Neuronal stem cell (in vitro differentiated cells): ENCODE results near the gene TNIK.

Experiments
- DNase-seq: peaks from one replicate; pipeline ENCODE4 v3.0.0-alpha.2; 2013; ENCODE audit warnings: low spot score
- H2AFZ ChIP-seq: one replicate; pipeline ENCODE4 v1.6.1; 2013; ENCODE audit warnings: mild to moderate bottlenecking, low read length, inconsistent platforms
- H2AK5ac ChIP-seq: 2 replicates; pipeline ENCODE4 v1.6.1; 2013; ENCODE audit warnings: low read depth, mild to moderate bottlenecking, inconsistent platforms, low read length, moderate library complexity, mixed read lengths
- H2BK120ac ChIP-seq: 2 replicates; pipeline ENCODE4 v1.6.1; 2013; ENCODE audit warnings: low read depth, mild to moderate bottlenecking, inconsistent platforms, low read length, moderate library complexity, mixed read lengths
- H2BK12ac ChIP-seq: one replicate; pipeline ENCODE4 v1.6.1; 2013; ENCODE audit warnings: low read length, inconsistent platforms
- H2BK15ac ChIP-seq: 2 replicates; pipeline ENCODE4 v1.6.1; 2013; ENCODE audit warnings: mild to moderate bottlenecking, low read length, inconsistent platforms, mixed read lengths
- H2BK5ac ChIP-seq: one replicate; pipeline ENCODE4 v1.6.1; 2013; ENCODE audit warnings: inconsistent platforms, mild to moderate bottlenecking, low read length, moderate library complexity
- H3K14ac ChIP-seq: one replicate; pipeline ENCODE4 v1.6.1; 2013; ENCODE audit warnings: low read length, inconsistent platforms
- H3K18ac ChIP-seq: 2 replicates; pipeline ENCODE4 v1.6.1; 2013; ENCODE audit warnings: low read length, inconsistent platforms
- H3K23ac ChIP-seq: 2 replicates; pipeline ENCODE4 v1.6.1; 2013; ENCODE audit warnings: low read depth, mild to moderate bottlenecking, mixed read lengths, low read length, inconsistent platforms; ENCODE audit not compliant: poor library complexity
- H3K27ac ChIP-seq: replicated peaks from 3 replicates; pipeline ENCODE4 v1.5.1; 2013; ENCODE audit warnings: low read length, inconsistent platforms
- H3K27me3 ChIP-seq, 3 experiments: 2 replicates each; pipeline ENCODE4 v1.6.1; 2013; ENCODE audit warnings: low read length in 3 of 3, mild to moderate bottlenecking in 2 of 3, inconsistent platforms in 1 of 3, low read depth in 1 of 3, mixed read lengths in 1 of 3, moderate library complexity in 1 of 3; ENCODE audit not compliant: control insufficient read depth in 3 of 3, insufficient read depth in 3 of 3
- H3K36me3 ChIP-seq, 2 donors: replicated peaks in 1 of 2; 2 replicates each; pipeline ENCODE4 v1.6.1; 2013; ENCODE audit warnings: low read length in 2 of 2; ENCODE audit not compliant: control insufficient read depth in 2 of 2, insufficient read depth in 2 of 2
- H3K4ac ChIP-seq: 2 replicates; pipeline ENCODE4 v1.6.1; 2013; ENCODE audit warnings: inconsistent platforms, mild to moderate bottlenecking, low read length, moderate library complexity
- H3K4me1 ChIP-seq, 2 donors: 1 replicate in 1 of 2; 2 replicates in 1 of 2; pipeline ENCODE4 v1.6.1; 2013; ENCODE audit warnings: low read length in 2 of 2, low read depth in 1 of 2; ENCODE audit not compliant: control insufficient read depth in 2 of 2, insufficient read depth in 1 of 2
- H3K4me2 ChIP-seq: one replicate; pipeline ENCODE4 v1.6.1; 2013; ENCODE audit warnings: mild to moderate bottlenecking, low read length, inconsistent platforms; ENCODE audit not compliant: insufficient read depth, poor library complexity, severe bottlenecking
- H3K4me3 ChIP-seq, 2 donors: 2 replicates each; pipeline ENCODE4 v1.5.1; 2013; ENCODE audit warnings: low read length in 2 of 2, mild to moderate bottlenecking in 2 of 2, inconsistent platforms in 1 of 2, moderate library complexity in 1 of 2
- H3K79me1 ChIP-seq: one replicate; pipeline ENCODE4 v1.6.1; 2013; ENCODE audit warnings: low read depth, mild to moderate bottlenecking, inconsistent platforms, low read length, moderate library complexity
- H3K9ac ChIP-seq: one replicate; pipeline ENCODE4 v1.6.1; 2013; ENCODE audit warnings: mild to moderate bottlenecking, low read depth, low read length, inconsistent platforms; ENCODE audit not compliant: poor library complexity
- H3K9me3 ChIP-seq, 2 donors: replicated peaks in 1 of 2; 2 replicates each; pipeline versions ENCODE3 to v1.6.1; 2013; ENCODE audit warnings: low read length in 2 of 2, mild to moderate bottlenecking in 2 of 2, inconsistent platforms in 1 of 2, low read depth in 1 of 2, mixed read lengths in 1 of 2, moderate library complexity in 1 of 2; ENCODE audit not compliant: control insufficient read depth in 2 of 2, insufficient read depth in 1 of 2
- H4K8ac ChIP-seq: one replicate; pipeline ENCODE4 v1.6.1; 2013; ENCODE audit warnings: low read depth, mild to moderate bottlenecking, inconsistent platforms, low read length, moderate library complexity
- H4K91ac ChIP-seq: one replicate; pipeline ENCODE4 v1.6.1; 2013; ENCODE audit warnings: low read length, low read depth, mild to moderate bottlenecking, inconsistent platforms; ENCODE audit not compliant: poor library complexity
- WGBS, 2 donors: extraction: QIAGEN DNeasy Blood & Tissue Kit; methylation state at CpG; one replicate each; pipeline ENCODE4 v1.1.7; 2013; ENCODE audit warnings: missing lambda C conversion rate in 2 of 2, mixed read lengths in 1 of 2; ENCODE audit not compliant: insufficient read length in 2 of 2, insufficient replicate concordance in 1 of 2; ENCODE audit errors: extremely low coverage in 2 of 2; 5-methylcytosine and 5-hydroxymethylcytosine counted together

Gene TNIK

GRCh38 chr3:171354049-171354705, 106.0 kb downstream of the TNIK start:
- H4K91ac ChIP-seq, result no peak overlapping the region
- H3K4me3 ChIP-seq, result no peak overlapping the region
- no peak overlapping the region for H3K14ac ChIP-seq
- H3K27ac ChIP-seq, result no peak overlapping the region
- no CpG with 5 or more reads among the region's 5 CpGs for WGBS, 2 donors
- no peak overlapping the region for H4K8ac ChIP-seq
- DNase-seq, result no peak
- no peak overlapping the region for H2BK12ac ChIP-seq
- no peak overlapping the region for H2BK120ac ChIP-seq
- peaks cover 0 to 4% of the 10 kb centered on the region in 2 donors for H3K4me1 ChIP-seq
- H3K18ac ChIP-seq, result no peak overlapping the region
- H2BK5ac ChIP-seq, result no peak overlapping the region
- H3K27me3 ChIP-seq, result no peaks in the 10 kb centered on the region
- H2BK15ac ChIP-seq, result no peak overlapping the region
- no peak overlapping the region for H3K23ac ChIP-seq
- H3K79me1 ChIP-seq, result no peaks in the 10 kb centered on the region
- no peak overlapping the region for H3K4me2 ChIP-seq
- H3K9ac ChIP-seq, result no peak overlapping the region
- no peak overlapping the region for H3K4ac ChIP-seq
- no peak overlapping the region for H2AK5ac ChIP-seq
- peaks cover 0 to 3% of the 10 kb centered on the region in 2 donors for H3K36me3 ChIP-seq
- H2AFZ ChIP-seq, result no peak overlapping the region
- no peaks in the 10 kb centered on the region for H3K9me3 ChIP-seq

GRCh38 chr3:171353423-171353822, 106.8 kb downstream of the TNIK start:
- H4K91ac ChIP-seq, result no peak overlapping the region
- H3K23ac ChIP-seq, result no peak overlapping the region
- H2AFZ ChIP-seq, result no peak overlapping the region
- H3K4me2 ChIP-seq, result no peak overlapping the region
- H3K27me3 ChIP-seq, result no peaks in the 10 kb centered on the region
- no peak overlapping the region for H3K18ac ChIP-seq
- H3K79me1 ChIP-seq, result no peaks in the 10 kb centered on the region
- DNase-seq, result no peak
- no peak overlapping the region for H2BK5ac ChIP-seq
- no peak overlapping the region for H3K27ac ChIP-seq
- no peak overlapping the region for H2BK12ac ChIP-seq
- peaks cover 0 to 7% of the 10 kb centered on the region in 2 donors for H3K4me1 ChIP-seq
- H3K9me3 ChIP-seq, result no peaks in the 10 kb centered on the region
- H3K14ac ChIP-seq, result no peak overlapping the region
- H4K8ac ChIP-seq, result no peak overlapping the region
- no peak overlapping the region for H2BK15ac ChIP-seq
- H2BK120ac ChIP-seq, result no peak overlapping the region
- no CpG with 5 or more reads among the region's 4 CpGs for WGBS, 2 donors
- H3K9ac ChIP-seq, result no peak overlapping the region
- H3K36me3 ChIP-seq, result peaks cover 0 to 3% of the 10 kb centered on the region in 2 donors
- no peak overlapping the region for H3K4ac ChIP-seq
- H3K4me3 ChIP-seq, result no peak overlapping the region
- H2AK5ac ChIP-seq, result no peak overlapping the region

GRCh38 chr3:171352387-171352935, 107.7 kb downstream of the TNIK start:
- Histone ChIP-seq H3K4ac (no peak overlapping the region), H3K36me3 (no peaks in the 10 kb centered on the region), H3K79me1 (no peaks in the 10 kb centered on the region), H2BK15ac (no peak overlapping the region), H3K18ac (no peak overlapping the region), H3K4me2 (no peak overlapping the region), H3K4me3 (no peak overlapping the region), H4K8ac (no peak overlapping the region), H3K27me3 (no peaks in the 10 kb centered on the region), H2AK5ac (no peak overlapping the region), H3K14ac (no peak overlapping the region), H3K9me3 (no peaks in the 10 kb centered on the region), H3K4me1 (peaks cover 0 to 13% of the 10 kb centered on the region in 2 donors), H2BK5ac (no peak overlapping the region), H2BK12ac (no peak overlapping the region), H3K23ac (no peak overlapping the region), H2AFZ (no peak overlapping the region), H2BK120ac (no peak overlapping the region), H3K9ac (no peak overlapping the region), H4K91ac (no peak overlapping the region), H3K27ac (no peak overlapping the region)
- no peak for DNase-seq
- WGBS, 2 donors, result no CpG with 5 or more reads among the region's 2 CpGs

DNA sequence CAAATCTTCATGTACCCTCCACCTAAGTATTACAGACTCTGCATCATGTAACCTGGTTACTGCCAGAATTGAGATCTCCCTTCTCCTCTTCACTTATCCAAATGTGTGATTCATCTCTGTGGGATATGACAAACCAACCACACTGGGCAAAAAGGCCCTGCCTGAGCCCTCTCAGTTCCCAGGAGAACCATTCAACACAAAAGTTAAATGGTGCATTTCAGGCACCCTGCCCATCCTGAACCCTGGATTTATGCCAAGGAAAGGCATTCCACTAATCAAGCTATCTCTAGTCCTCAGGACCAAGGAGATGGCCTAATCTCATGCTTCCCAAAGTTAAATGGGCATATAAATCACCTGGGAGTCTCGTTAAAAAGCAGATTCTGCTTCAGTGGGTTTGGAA, 108.5 kb downstream of the TNIK start:
- no peaks in the 10 kb centered on the region for H3K79me1 ChIP-seq
- no peaks in the 10 kb centered on the region for H3K27me3 ChIP-seq

More for the DNA sequence above, 108.5 kb downstream of the TNIK start:
- no peaks in the 10 kb centered on the region for H3K9me3 ChIP-seq
- H3K4me3 ChIP-seq, result no peak overlapping the region
- H2BK15ac ChIP-seq, result no peak overlapping the region
- no peak overlapping the region for H3K23ac ChIP-seq
- no peak overlapping the region for H4K91ac ChIP-seq
- H4K8ac ChIP-seq, result no peak overlapping the region
- H3K4me2 ChIP-seq, result no peak overlapping the region
- no peak overlapping the region for H2AK5ac ChIP-seq
- H3K14ac ChIP-seq, result no peak overlapping the region
- H3K18ac ChIP-seq, result no peak overlapping the region
- H3K4ac ChIP-seq, result no peak overlapping the region
- peaks cover 0 to 16% of the 10 kb centered on the region in 2 donors for H3K4me1 ChIP-seq
- no peaks in the 10 kb centered on the region for H3K36me3 ChIP-seq
- H2BK12ac ChIP-seq, result no peak overlapping the region
- no CpG with 5 or more reads among the region's 1 CpG for whole genome bisulfite sequencing, 2 donors
- no peak overlapping the region for H3K27ac ChIP-seq
- H2BK120ac ChIP-seq, result no peak overlapping the region
- no peak overlapping the region for H2BK5ac ChIP-seq
- H3K9ac ChIP-seq, result no peak overlapping the region
- no peak for DNase-seq
- H2AFZ ChIP-seq, result no peak overlapping the region
